Measurements from ENCODE around the gene CCL18. TPM values are rescaled to one million over a fixed set of nuclear protein-coding genes. Genes with fewer than 3 reads are reported as not detected.
"Not testable (repeated sequence)": the region's sequence is repeated elsewhere in the genome, so short reads cannot be mapped to it uniquely, and the experiment has no call there.

CCL18 gene
- total RNA-seq, 1 donor from 2014 or later = not detected

- H3K79me2 ChIP-seq (ENCODE audit: insufficient read depth, low read length) = no peaks in the 10 kb centered on the region
- no peaks in the 10 kb centered on the region for H3K36me3 Mint-ChIP-seq (ENCODE audit: low read depth, unreplicated experiment)
- no peak overlapping the region for H3K27ac Mint-ChIP-seq (ENCODE audit: unreplicated experiment)
- no peak overlapping the region for H3K27ac ChIP-seq (ENCODE audit: low read depth, low read length)
- H3K4me3 ChIP-seq (ENCODE audit: insufficient read depth, low read depth, low read length) = no peak overlapping the region
- peaks cover 27% of the 10 kb centered on the region for H3K9me3 Mint-ChIP-seq (ENCODE audit: unreplicated experiment)
- no peak overlapping the region for H2AFZ ChIP-seq (ENCODE audit: low read depth, low read length)
- FAIRE-seq = no peak
- H3K4me1 Mint-ChIP-seq (ENCODE audit: low read depth, unreplicated experiment) = peaks cover 3% of the 10 kb centered on the region
- H3K4me2 ChIP-seq (ENCODE audit: low read length) = no peak overlapping the region
- H3K4me1 ChIP-seq (ENCODE audit: insufficient read depth, low read length) = no peaks in the 10 kb centered on the region
- TF ChIP-seq EZH2 (IDR thresholded peaks at IDR 0.05; ENCODE audit: insufficient read depth, low read length) (no peak), CTCF (IDR thresholded peaks at IDR 0.05; ENCODE audit: insufficient read depth, low read depth, low read length) (no peak)
- H3K36me3 ChIP-seq (ENCODE audit: insufficient read depth, low read length) = no peaks in the 10 kb centered on the region
- H3K27me3 ChIP-seq (ENCODE audit: insufficient read depth, low read length) = no peaks in the 10 kb centered on the region
- no peaks in the 10 kb centered on the region for H3K9me3 ChIP-seq (ENCODE audit: insufficient read depth, low read depth, low read length)
- no peak overlapping the region for H3K4me3 Mint-ChIP-seq (ENCODE audit: unreplicated experiment)
- H3K9ac ChIP-seq (ENCODE audit: low read length) = no peak overlapping the region
- DNase-seq (ENCODE audit: low read depth) = no peak
- H4K20me1 ChIP-seq (ENCODE audit: insufficient read depth, low read length) = no peaks in the 10 kb centered on the region
- H3K27me3 Mint-ChIP-seq (ENCODE audit: low read depth, unreplicated experiment) = peaks cover 16% of the 10 kb centered on the region
Measured at GRCh38 chr17:36111068-36111490, 47.0 kb downstream of the CCL18 start.

- no peak overlapping the region for H3K4me3 Mint-ChIP-seq (ENCODE audit: unreplicated experiment)
- H3K9me3 Mint-ChIP-seq (ENCODE audit: unreplicated experiment) = peaks cover 27% of the 10 kb centered on the region
- Histone ChIP-seq H3K36me3 (ENCODE audit: insufficient read depth, low read length) (no peaks in the 10 kb centered on the region), H3K4me3 (ENCODE audit: insufficient read depth, low read depth, low read length) (no peak overlapping the region), H3K27ac (ENCODE audit: low read depth, low read length) (no peak overlapping the region), H3K4me1 (ENCODE audit: insufficient read depth, low read length) (peaks cover 2% of the 10 kb centered on the region), H4K20me1 (ENCODE audit: insufficient read depth, low read length) (no peaks in the 10 kb centered on the region), H3K9ac (ENCODE audit: low read length) (no peak overlapping the region), H2AFZ (ENCODE audit: low read depth, low read length) (no peak overlapping the region), H3K79me2 (ENCODE audit: insufficient read depth, low read length) (no peaks in the 10 kb centered on the region), H3K4me2 (ENCODE audit: low read length) (no peak overlapping the region), H3K27me3 (ENCODE audit: insufficient read depth, low read length) (no peaks in the 10 kb centered on the region), H3K9me3 (ENCODE audit: insufficient read depth, low read depth, low read length) (no peaks in the 10 kb centered on the region)
- H3K36me3 Mint-ChIP-seq (ENCODE audit: low read depth, unreplicated experiment) = no peaks in the 10 kb centered on the region
- DNase-seq (ENCODE audit: low read depth) (no peak), FAIRE-seq (no peak)
- H3K4me1 Mint-ChIP-seq (ENCODE audit: low read depth, unreplicated experiment) = peaks cover 3% of the 10 kb centered on the region
- TF ChIP-seq EZH2 (IDR thresholded peaks at IDR 0.05; ENCODE audit: insufficient read depth, low read length) (no peak), CTCF (IDR thresholded peaks at IDR 0.05; ENCODE audit: insufficient read depth, low read depth, low read length) (no peak)
- no peak overlapping the region for H3K27ac Mint-ChIP-seq (ENCODE audit: unreplicated experiment)
- H3K27me3 Mint-ChIP-seq (ENCODE audit: low read depth, unreplicated experiment) = peaks cover 8% of the 10 kb centered on the region
Measured at GRCh38 chr17:36112572-36112971, 48.5 kb downstream of the CCL18 start.

- H3K36me3 ChIP-seq (ENCODE audit: insufficient read depth, low read length); H3K9ac ChIP-seq (ENCODE audit: low read length); H3K4me2 ChIP-seq (ENCODE audit: low read length); H3K27ac Mint-ChIP-seq (ENCODE audit: unreplicated experiment); H3K4me3 Mint-ChIP-seq (ENCODE audit: unreplicated experiment); DNase-seq (ENCODE audit: low read depth); H3K27ac ChIP-seq (ENCODE audit: low read depth, low read length); H4K20me1 ChIP-seq (ENCODE audit: insufficient read depth, low read length); H3K4me3 ChIP-seq (ENCODE audit: insufficient read depth, low read depth, low read length); H3K27me3 Mint-ChIP-seq (ENCODE audit: low read depth, unreplicated experiment); H3K27me3 ChIP-seq (ENCODE audit: insufficient read depth, low read length); FAIRE-seq; H3K9me3 ChIP-seq (ENCODE audit: insufficient read depth, low read depth, low read length); H2AFZ ChIP-seq (ENCODE audit: low read depth, low read length); H3K79me2 ChIP-seq (ENCODE audit: insufficient read depth, low read length); H3K36me3 Mint-ChIP-seq (ENCODE audit: low read depth, unreplicated experiment); H3K4me1 ChIP-seq (ENCODE audit: insufficient read depth, low read length); H3K4me1 Mint-ChIP-seq (ENCODE audit: low read depth, unreplicated experiment): not testable (repeated sequence)
- peaks cover 27% of the 10 kb centered on the region for H3K9me3 Mint-ChIP-seq (ENCODE audit: unreplicated experiment)
Measured at GRCh38 chr17:36113131-36113530, 49.1 kb downstream of the CCL18 start.

- not testable (repeated sequence) for FAIRE-seq; H3K4me1 Mint-ChIP-seq (ENCODE audit: low read depth, unreplicated experiment); H3K4me3 ChIP-seq (ENCODE audit: insufficient read depth, low read depth, low read length); H3K27ac Mint-ChIP-seq (ENCODE audit: unreplicated experiment); H3K4me1 ChIP-seq (ENCODE audit: insufficient read depth, low read length); H3K36me3 Mint-ChIP-seq (ENCODE audit: low read depth, unreplicated experiment); H2AFZ ChIP-seq (ENCODE audit: low read depth, low read length); H4K20me1 ChIP-seq (ENCODE audit: insufficient read depth, low read length); H3K27me3 ChIP-seq (ENCODE audit: insufficient read depth, low read length); H3K9me3 ChIP-seq (ENCODE audit: insufficient read depth, low read depth, low read length); H3K27me3 Mint-ChIP-seq (ENCODE audit: low read depth, unreplicated experiment); H3K4me3 Mint-ChIP-seq (ENCODE audit: unreplicated experiment); H3K79me2 ChIP-seq (ENCODE audit: insufficient read depth, low read length); H3K9ac ChIP-seq (ENCODE audit: low read length); H3K36me3 ChIP-seq (ENCODE audit: insufficient read depth, low read length)
- DNase-seq (ENCODE audit: low read depth) = peak; percentile 26
- peaks cover 27% of the 10 kb centered on the region for H3K9me3 Mint-ChIP-seq (ENCODE audit: unreplicated experiment)
- Histone ChIP-seq H3K27ac (ENCODE audit: low read depth, low read length) (peak overlapping the region; percentile 27), H3K4me2 (ENCODE audit: low read length) (peak overlapping the region; percentile 14)
Measured at GRCh38 chr17:36114971-36115648, 51.0 kb downstream of the CCL18 start.

- not testable (repeated sequence) for FAIRE-seq; H3K36me3 ChIP-seq (ENCODE audit: insufficient read depth, low read length); H3K9me3 ChIP-seq (ENCODE audit: insufficient read depth, low read depth, low read length); H3K4me1 Mint-ChIP-seq (ENCODE audit: low read depth, unreplicated experiment); H3K9ac ChIP-seq (ENCODE audit: low read length); H3K4me3 ChIP-seq (ENCODE audit: insufficient read depth, low read depth, low read length); H3K79me2 ChIP-seq (ENCODE audit: insufficient read depth, low read length); H3K4me2 ChIP-seq (ENCODE audit: low read length); H2AFZ ChIP-seq (ENCODE audit: low read depth, low read length); DNase-seq (ENCODE audit: low read depth); H4K20me1 ChIP-seq (ENCODE audit: insufficient read depth, low read length); H3K27me3 Mint-ChIP-seq (ENCODE audit: low read depth, unreplicated experiment); H3K4me3 Mint-ChIP-seq (ENCODE audit: unreplicated experiment); H3K27me3 ChIP-seq (ENCODE audit: insufficient read depth, low read length); H3K36me3 Mint-ChIP-seq (ENCODE audit: low read depth, unreplicated experiment); H3K4me1 ChIP-seq (ENCODE audit: insufficient read depth, low read length)
- Mint-ChIP-seq H3K27ac (ENCODE audit: unreplicated experiment) (peak overlapping the region; percentile 5), H3K9me3 (ENCODE audit: unreplicated experiment) (peaks cover 23% of the 10 kb centered on the region)
- H3K27ac ChIP-seq (ENCODE audit: low read depth, low read length) = peak overlapping the region; percentile 27
Measured at GRCh38 chr17:36115649-36115977, 51.5 kb downstream of the CCL18 start.
